Endothelial cell of umbilical vein (primary cell): ENCODE data around the gene NGLY1.

ENCODE experiments used
- CTCF ChIP-seq, 2 donors: IDR thresholded peaks; 1 replicate in 1 of 2; 2 replicates in 1 of 2; pipeline ENCODE4 v1.5.1; 2011; ENCODE audit warnings: low read length in 2 of 2, mild to moderate bottlenecking in 2 of 2, moderate library complexity in 2 of 2, control low read depth in 1 of 2, inconsistent platforms in 1 of 2, low read depth in 1 of 2; ENCODE audit not compliant: insufficient read depth in 1 of 2; ENCODE audit errors: extremely low read depth in 1 of 2
- EZH2 ChIP-seq: IDR thresholded peaks from 2 replicates; pipeline ENCODE4 v1.6.1; 2012; ENCODE audit warnings: borderline replicate concordance, low read depth, mild to moderate bottlenecking, moderate library complexity, low read length, inconsistent platforms; ENCODE audit not compliant: severe bottlenecking
- FOS ChIP-seq: IDR thresholded peaks from 2 replicates; pipeline ENCODE4 v1.6.1; 2011; ENCODE audit warnings: mild to moderate bottlenecking, low read length, moderate library complexity, borderline replicate concordance; ENCODE audit not compliant: insufficient read depth
- GATA2 ChIP-seq: IDR thresholded peaks from 2 replicates; pipeline ENCODE4 v1.7.0; 2011; ENCODE audit warnings: low read depth, mild to moderate bottlenecking, moderate library complexity, mixed read lengths, low read length; ENCODE audit not compliant: insufficient read length, insufficient read depth
- JUN ChIP-seq: IDR thresholded peaks from 2 replicates; pipeline ENCODE4 v1.6.1; 2011; ENCODE audit warnings: borderline replicate concordance, low read depth; ENCODE audit not compliant: insufficient read length, insufficient read depth
- MAX ChIP-seq: IDR thresholded peaks from 2 replicates; pipeline ENCODE4 v1.6.1; 2011; ENCODE audit not compliant: insufficient read depth, insufficient read length
- MYC ChIP-seq: IDR thresholded peaks from one replicate; pipeline ENCODE4 v1.6.1; 2011; ENCODE audit warnings: mild to moderate bottlenecking, low read depth, low read length
- POLR2A ChIP-seq: IDR thresholded peaks from 2 replicates; pipeline ENCODE4 v1.6.1; 2012; ENCODE audit warnings: low read depth, mild to moderate bottlenecking, control low read depth, low read length
- POLR2AphosphoS5 ChIP-seq: IDR thresholded peaks from 2 replicates; pipeline ENCODE4 v1.6.1; 2012; ENCODE audit warnings: low read depth, mild to moderate bottlenecking, control low read depth, low read length, moderate library complexity; ENCODE audit not compliant: insufficient read depth

- no peak for TF ChIP-seq POLR2AphosphoS5
- TF ChIP-seq CTCF (IDR thresholded peaks at IDR 0.05; ENCODE audit: extremely low read depth in 1 of 2, insufficient read depth in 1 of 2, low read depth in 1 of 2, low read length in 2 of 2), result no peak
- no peak for TF ChIP-seq EZH2
- TF ChIP-seq POLR2A, result no peak
- no peak for TF ChIP-seq FOS
- no peak for TF ChIP-seq JUN
- TF ChIP-seq MYC, result no peak
- TF ChIP-seq MAX, result no peak
- TF ChIP-seq GATA2, result no peak
Observed at GRCh38 chr3:25747033-25747432, 36.2 kb downstream of the NGLY1 start.
